Astrocyte of the spinal cord (primary cell): ENCODE results near the gene CDC42EP5.
"Not testable (repeated sequence)": the region's sequence is repeated elsewhere in the genome, so short reads cannot be mapped to it uniquely, and the experiment has no call there.

Experiments used
- DNase-seq: peaks from one replicate; pipeline ENCODE4 v3.0.0; 2011; ENCODE audit warnings: low read depth, low spot score
- H3K4me3 ChIP-seq: 2 replicates; pipeline ENCODE4 v1.5.1; 2011; ENCODE audit warnings: low read depth, mild to moderate bottlenecking, low read length, moderate library complexity
- in situ Hi-C: cut with HindIII; loops from 2 replicates; pipeline ENCODE4 v1.10.0; 2017; ENCODE audit warnings: low sequenced_read_pairs
- TF ChIP-seq, protein P1 (sequence below): IDR thresholded peaks from 2 replicates; pipeline ENCODE4 v1.5.1; 2012; ENCODE audit warnings: low read depth, mild to moderate bottlenecking, low read length, inconsistent platforms

CDC42EP5 gene, protein sequence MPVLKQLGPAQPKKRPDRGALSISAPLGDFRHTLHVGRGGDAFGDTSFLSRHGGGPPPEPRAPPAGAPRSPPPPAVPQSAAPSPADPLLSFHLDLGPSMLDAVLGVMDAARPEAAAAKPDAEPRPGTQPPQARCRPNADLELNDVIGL

DNA sequence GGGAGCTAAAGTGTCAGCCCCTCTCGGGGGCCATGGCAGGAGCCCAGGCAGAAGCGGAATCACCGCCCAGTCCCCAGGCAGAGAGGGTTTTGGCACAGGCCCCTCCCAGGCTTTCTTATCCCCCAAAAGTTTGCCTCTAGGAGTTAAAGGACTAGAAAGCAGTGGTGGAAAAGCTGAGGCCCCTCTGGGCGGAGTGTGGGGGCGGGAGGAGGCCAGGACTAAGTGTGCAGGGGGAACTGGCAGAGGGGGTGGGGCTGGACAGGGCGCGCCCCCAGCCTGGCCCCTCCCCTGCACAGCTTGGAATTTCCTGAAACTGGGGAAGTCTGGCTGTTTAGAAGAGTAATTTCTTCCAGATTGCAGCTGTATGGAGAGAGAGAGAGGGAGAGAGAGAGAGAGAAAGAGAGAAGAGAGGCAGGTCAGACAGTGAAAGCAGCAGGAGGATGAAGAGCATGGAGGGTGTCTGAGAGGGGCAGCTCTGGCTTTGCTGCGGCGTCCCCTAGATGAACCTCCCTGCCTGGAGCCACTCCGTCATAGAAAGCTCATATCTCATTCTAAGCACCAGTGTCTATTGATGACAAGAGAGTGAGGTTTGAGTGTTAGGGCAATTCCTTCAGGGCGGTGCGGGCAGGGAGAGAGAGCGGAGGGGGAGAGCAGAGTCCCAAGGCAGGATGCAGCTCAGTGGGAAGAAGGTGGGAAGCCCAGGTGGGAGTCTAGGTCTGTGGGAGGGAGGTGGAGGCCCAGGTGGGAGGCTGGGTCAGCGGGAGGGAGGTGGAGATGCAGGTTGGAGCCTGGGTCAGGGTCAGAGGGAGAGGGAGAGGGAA lies at the start of gene CDC42EP5:
TSS of gene CDC42EP5 (minus strand) at position 226 of the 821 bp plus-strand sequence. CDS start 7,749 bp downstream, outside the sequence.
- peak within 1 kb of the TSS; percentile 57 for H3K4me3 ChIP-seq
- in situ Hi-C loops: no loop called here
- TF ChIP-seq, protein P1, sequence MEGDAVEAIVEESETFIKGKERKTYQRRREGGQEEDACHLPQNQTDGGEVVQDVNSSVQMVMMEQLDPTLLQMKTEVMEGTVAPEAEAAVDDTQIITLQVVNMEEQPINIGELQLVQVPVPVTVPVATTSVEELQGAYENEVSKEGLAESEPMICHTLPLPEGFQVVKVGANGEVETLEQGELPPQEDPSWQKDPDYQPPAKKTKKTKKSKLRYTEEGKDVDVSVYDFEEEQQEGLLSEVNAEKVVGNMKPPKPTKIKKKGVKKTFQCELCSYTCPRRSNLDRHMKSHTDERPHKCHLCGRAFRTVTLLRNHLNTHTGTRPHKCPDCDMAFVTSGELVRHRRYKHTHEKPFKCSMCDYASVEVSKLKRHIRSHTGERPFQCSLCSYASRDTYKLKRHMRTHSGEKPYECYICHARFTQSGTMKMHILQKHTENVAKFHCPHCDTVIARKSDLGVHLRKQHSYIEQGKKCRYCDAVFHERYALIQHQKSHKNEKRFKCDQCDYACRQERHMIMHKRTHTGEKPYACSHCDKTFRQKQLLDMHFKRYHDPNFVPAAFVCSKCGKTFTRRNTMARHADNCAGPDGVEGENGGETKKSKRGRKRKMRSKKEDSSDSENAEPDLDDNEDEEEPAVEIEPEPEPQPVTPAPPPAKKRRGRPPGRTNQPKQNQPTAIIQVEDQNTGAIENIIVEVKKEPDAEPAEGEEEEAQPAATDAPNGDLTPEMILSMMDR: no peak
- peak; percentile 85 for DNase-seq

DNA sequence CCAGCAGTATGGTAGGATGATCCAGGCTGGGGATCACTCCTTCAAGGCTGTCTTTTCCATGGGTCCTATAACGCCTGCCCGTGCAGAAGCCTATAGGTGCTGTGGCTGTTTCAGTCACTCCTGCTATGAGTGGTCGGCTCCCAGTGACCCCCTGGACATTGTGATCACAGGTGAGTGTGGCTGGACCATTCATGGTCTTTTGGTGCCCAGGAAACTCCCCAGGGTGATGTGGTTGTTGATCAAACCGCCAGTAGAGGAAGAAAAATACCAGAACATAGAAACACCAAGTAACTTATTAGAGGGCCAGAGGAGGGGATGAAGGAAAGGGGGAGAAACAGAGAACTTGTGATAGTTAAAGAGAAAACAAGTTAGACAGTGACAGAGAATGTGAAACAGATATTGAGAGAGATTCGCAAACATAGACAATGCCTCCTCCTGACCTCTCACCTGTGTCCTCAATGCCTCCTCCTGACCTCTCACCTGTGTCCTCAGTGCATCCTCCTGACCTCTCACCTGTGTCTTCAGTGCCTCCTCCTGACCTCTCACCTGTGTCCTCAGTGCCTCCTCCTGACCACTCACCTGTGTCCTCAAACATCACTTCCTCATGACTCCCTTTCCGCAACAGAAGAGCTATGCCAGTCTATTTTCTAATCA lies 48.9 kb upstream of the CDC42EP5 start:
- in situ Hi-C loops: no loop called here
- DNase-seq: no peak
- no peak overlapping the region for H3K4me3 ChIP-seq
- TF ChIP-seq, protein P1: no peak

DNA sequence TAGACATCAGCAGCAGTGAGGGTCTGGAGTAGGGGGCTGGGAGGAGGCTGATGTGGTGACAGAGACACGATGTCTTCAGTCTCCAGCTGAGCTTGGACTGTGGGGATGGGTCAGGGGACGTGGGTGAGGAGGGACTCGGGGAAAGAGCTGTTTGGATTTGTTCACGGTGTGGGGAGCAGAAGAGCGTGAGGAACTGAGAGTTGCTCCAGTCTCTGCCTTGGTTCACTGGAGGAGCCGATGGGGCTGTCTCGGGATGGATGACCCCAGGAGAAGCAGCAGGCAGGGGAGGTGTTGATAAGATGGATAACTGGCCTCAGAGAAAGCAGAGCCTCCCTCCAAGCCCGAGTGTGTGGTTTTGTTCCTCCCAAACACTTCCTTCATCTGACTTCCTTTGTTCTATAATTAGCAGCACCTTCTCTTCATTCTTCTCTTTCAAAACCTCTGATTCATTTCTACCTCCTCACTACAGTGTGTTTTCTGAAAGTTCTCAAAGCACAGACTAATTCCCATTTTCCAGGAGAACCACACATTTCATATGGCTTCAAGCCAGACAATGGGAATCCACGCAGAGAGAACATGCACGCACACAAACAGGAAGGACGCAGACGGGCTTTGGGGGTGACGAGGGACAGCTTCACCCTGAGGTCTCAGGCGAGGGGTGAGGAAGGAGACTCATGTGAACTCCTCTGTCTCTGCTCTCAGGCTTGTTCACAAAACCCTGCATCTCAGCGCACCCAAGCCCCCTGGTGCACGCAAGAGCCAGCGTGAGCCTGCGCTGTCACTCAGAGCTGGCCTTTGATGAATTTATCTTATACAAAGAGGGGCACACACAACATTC lies 48.1 kb upstream of the CDC42EP5 start:
- in situ Hi-C loops: no loop called here
- no peak for DNase-seq
- H3K4me3 ChIP-seq: no peak overlapping the region
- TF ChIP-seq, protein P1: no peak

DNA sequence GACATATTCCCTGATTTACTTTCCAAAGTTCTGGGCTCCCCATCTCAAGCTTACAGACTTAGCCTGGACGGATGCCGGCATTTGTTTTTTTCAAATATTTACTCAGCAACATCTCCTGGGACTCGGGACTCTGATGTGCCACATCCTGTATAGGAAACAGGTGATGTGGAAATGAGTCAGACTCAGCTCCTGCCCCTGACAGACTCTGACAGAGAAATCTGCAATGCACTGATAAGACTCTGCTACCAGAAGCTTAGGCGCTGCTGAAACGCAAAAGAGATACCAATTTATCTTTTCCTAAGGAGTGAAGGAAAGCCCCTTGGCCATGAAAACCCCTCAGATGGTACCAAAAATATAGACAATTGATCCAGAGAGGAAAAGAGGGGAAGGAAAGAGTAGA lies 45.7 kb upstream of the CDC42EP5 start:
- DNase-seq: no peak
- H3K4me3 ChIP-seq: no peak overlapping the region
- TF ChIP-seq, protein P1: no peak
- in situ Hi-C loops: no loop called here

DNA sequence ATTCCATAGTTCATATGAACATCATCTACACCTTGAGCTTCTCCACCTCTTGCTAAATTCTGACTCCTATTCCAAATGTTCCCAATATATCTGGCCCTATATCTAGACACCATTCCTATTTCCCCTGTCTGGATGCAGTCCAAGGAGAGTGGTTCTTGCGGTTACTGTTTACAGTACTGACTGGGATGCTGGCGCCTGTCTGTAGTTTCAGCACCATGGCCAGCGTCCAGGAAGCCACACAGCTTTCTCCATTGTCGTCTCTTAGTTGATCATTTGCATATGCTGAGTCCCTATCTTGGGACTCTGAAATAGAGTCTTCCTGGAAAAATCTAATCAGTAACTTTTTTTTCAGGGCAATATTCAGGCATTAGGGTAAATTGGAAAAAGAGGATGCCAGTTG lies 44.4 kb upstream of the CDC42EP5 start:
- TF ChIP-seq, protein P1: no peak
- DNase-seq: peak; percentile 17
- in situ Hi-C loops: no loop called here
- H3K4me3 ChIP-seq: no peak overlapping the region

DNA sequence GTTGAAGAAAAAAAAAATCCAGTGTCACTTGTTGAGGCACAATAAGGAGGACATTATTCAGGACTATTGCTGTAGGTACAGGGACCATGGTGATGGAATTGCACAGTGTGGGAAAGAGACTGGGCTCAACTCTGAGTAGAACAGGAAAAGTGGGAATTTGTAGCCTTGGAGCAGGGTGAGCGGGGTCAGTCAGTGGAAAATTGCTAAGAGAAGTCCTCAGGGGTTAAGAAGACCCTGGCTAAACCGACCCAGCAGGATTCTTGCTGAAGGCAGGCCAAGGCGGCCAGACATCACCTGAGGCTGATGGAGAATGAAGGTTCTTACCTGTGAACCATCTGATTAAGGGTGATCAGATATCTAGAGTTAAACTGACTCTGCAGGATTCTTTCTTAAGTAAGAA lies 42.1 kb upstream of the CDC42EP5 start:
- in situ Hi-C loops: no loop called here
- H3K4me3 ChIP-seq: no peak overlapping the region
- no peak for DNase-seq
- TF ChIP-seq, protein P1: no peak

DNA sequence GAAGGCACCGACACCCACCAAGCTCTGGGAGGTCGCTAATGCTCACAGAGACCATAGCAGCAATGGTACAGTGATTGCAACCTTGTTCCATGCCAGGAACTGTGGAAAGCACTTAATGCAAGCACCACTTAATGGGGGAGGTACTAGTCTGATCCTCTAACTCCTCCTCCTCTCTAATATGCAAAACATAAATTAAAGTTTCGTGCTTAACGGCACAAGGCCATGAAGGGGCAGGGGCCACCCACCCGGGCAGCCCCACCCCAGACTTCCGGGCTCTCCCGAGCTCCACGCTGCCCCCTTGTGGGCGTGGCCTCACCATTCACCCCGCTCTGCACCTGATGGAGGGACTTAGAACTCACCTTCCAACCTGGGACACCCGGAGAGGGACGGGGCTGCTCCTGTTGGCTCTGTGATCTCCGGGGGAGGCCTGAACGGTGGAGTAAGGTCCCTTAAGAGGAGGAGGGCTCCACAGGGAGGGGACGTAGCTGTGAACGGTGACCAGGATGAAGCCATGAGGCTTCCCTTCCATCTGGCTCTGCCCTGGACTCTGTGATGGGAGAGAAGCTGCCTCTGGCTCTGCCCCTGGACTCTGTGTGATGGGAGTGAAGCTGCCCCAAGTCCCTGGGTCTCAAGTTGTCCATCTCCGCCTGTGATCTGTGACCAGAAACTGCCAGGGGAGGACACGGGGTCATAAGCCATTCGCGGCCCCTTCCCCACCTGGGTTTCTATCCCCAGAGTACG lies 36.3 kb upstream of the CDC42EP5 start:
- not testable (repeated sequence) for DNase-seq

DNA sequence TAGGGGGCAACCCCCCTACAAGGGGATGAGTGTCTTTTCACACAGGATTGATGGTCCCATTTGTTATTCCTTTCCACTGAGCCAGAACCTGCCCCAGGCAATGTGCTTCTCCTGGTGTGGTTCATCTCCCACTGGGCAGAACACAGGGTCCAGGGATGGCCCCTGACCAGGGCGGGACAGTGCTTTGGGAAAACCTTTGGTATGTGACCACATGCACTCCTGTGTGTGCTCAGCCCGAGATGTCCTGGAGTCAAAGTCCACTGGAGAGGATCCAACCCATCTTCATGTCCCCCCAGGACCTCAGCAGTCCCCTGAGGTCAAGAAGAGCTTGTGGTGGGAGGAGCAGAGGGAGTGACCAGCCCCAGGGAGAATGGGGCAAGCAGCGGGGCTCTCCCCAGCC lies 35.4 kb upstream of the CDC42EP5 start:
- DNase-seq, H3K4me3 ChIP-seq, in situ Hi-C loops: not testable (repeated sequence)

More for the DNA sequence above, 36.3 kb upstream of the CDC42EP5 start:
- H3K4me3 ChIP-seq, in situ Hi-C loops: not testable (repeated sequence)
